NK-92 (cell line): ENCODE results near the gene CEP57.
"Not testable (repeated sequence)": the region's sequence is repeated elsewhere in the genome, so short reads cannot be mapped to it uniquely, and the experiment has no call there.

ENCODE experiments used
- DNase-seq: peaks from one replicate; lab custom pipeline; 2025; ENCODE audit not compliant: unreplicated experiment; lab: John Stamatoyannopoulos, UW

The CEP57 gene

DNA sequence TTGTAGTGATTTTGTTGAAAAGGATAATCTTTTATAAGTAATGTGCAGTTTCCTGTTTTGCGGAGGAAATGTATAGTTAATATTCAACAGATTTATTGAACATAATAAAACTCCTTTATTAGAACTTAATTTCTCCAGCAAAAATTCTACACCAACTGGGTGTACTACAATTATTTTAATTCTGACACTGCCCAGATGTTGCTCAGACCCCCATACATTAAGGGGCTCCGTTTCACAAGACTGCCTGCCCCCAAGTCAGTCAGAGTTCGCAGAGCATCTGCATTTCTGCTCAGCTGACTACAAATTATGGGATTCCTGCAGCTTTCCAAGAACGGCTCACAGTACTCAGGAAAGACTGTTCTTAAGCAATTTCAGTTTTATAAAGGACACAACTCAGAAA lies 6.2 kb downstream of the CEP57 start:
- no peak for DNase-seq

- DNase-seq = no peak
These were observed 9.2 kb downstream of the CEP57 start for GRCh38 chr11:95799546-95799945.

DNA sequence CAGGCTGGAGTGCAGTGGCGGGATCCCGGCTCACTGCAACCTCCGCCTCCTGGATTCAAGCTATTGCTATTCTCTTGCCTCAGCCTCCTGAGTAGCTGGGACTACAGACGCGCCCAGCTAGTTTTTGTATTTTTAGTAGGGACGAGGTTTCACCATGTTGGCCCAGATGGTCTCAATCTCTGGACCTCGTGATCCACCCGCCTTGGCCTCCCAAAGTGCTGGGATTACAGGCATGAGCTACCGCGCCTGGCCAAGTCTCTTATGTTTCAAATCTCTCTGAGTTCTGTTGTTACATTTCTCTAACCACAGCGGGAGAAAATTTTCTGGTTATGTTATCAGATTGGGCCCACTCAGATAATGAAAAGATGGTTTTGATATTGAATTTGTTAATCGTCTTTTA lies 10.1 kb downstream of the CEP57 start:
- DNase-seq = no peak

- no peak for DNase-seq
These were observed 12.5 kb downstream of the CEP57 start for GRCh38 chr11:95802806-95803205.

GRCh38 chr11:95803973-95804372 lies 13.7 kb downstream of the CEP57 start:
- no peak for DNase-seq

- DNase-seq = no peak
These were observed 15.6 kb downstream of the CEP57 start for GRCh38 chr11:95805869-95806268.

DNA sequence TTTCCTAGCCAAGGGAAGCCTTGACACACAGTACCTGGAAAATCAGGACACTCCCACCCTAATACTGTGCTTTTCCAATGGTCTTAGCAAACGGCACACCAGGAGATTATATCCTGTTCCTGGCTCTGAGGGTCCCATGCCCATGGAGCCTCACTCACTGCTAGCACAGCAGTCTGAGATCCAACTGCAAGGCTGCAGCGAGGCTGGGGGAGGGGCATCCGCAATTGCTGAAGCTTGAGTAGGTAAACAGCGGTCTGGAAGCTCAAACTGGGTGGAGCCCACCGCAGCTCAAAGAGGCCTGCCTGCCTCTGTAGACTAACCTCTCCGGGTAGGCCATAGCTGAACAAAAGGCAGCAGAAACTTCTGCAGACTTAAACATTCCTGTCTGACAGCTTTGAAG lies 16.2 kb downstream of the CEP57 start:
- DNase-seq = not testable (repeated sequence)

- not testable (repeated sequence) for DNase-seq
These were observed 20.8 kb downstream of the CEP57 start for GRCh38 chr11:95811052-95811451.

DNA sequence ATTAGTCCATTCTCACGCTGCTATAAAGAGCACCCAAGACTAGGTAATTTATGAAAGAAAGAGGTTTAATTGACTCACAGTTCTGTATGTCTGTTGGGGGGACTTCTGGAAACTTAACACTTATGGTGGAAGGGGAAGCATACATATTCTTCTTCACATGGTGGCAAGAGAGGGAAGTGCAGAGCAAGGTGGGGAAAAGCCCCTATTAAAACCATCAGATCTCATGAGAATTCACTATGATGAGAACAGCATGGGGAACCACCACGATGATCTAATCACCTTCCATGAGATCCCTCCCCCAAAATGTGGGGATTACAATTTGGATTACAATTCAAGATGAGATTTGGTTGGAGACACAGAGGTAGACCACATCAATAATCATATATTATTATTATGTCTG lies 25.7 kb downstream of the CEP57 start:
- DNase-seq = no peak

DNA sequence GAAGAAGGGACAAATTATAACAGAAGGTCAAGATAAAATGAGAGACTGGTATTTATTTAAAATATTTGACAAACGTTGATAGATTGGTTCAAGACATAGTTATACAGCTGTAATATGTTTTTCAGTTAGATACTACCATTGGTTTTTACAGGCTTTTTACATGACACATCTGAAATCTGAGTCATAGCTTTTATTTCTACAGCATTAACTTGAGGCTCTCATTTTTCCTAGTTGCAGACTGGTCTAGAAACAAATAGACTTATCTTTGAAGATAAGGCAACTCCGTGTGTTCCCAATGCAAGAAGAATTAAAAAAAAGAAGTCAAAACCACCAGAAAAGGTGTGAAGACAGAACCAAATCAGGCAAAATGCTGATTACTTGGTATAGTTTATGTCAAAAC lies 31.3 kb downstream of the CEP57 start:
- no peak for DNase-seq

DNA sequence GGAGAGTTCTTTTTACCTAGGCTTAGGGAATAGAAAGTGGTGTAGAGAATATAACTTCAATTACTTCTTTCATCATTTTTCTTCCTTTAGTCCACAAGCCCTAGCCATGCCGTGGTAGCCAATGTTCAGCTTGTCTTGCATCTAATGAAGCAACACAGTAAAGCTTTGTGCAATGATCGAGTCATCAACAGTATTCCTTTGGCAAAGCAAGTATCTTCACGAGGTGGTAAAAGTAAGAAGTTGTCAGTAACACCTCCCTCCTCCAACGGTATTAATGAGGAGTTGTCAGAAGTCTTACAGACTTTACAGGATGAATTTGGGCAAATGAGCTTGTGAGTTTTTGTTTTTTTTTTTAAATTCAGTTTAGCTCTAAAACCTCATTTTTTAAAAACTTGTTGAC lies 37.4 kb downstream of the CEP57 start:
- no peak for DNase-seq

- DNase-seq = no peak
These were observed 39.4 kb downstream of the CEP57 start for GRCh38 chr11:95829580-95830259.

GRCh38 chr11:95831198-95831883 lies 41.0 kb downstream of the CEP57 start:
- no peak for DNase-seq

DNA sequence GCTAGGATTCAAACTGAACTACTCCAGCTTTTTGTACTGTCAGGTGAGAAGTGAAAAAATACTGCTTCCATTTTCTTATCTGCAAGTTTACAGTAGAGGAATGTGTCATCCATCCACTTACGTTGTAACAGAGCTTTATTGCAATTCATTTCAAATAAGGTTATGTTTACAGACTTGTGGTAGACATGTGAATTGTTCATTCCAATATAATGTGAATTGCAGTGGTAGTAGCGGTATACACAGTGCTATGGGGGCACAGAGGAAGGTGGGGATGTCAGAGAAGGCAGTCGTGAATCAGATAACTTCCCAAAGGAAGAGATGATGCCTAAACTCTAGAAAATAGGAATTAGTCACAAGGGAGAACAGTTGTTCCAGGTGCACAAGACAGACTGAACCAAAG lies 42.5 kb downstream of the CEP57 start:
- DNase-seq = no peak

GRCh38 chr11:95833378-95833777 lies 43.1 kb downstream of the CEP57 start:
- no peak for DNase-seq

DNA sequence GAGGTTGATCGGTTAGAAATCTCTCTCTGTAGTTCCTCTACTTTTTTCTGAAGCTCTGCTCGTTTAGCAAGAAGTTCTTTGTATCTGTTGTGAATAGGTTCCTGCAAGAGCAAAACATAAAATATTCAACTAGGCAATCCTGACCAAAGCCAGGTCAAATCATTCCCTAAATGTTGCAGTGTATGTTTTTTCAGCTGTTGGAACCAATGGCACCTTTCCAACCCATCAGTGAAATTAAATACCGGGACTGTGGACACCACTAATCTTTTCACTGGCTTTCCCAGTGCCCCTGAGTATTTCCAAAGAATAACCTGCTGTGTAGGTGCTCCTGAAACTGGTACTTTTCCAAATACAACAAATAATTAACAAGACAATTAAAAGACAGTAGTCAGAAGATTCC lies 45.1 kb downstream of the CEP57 start:
- no peak for DNase-seq

DNA sequence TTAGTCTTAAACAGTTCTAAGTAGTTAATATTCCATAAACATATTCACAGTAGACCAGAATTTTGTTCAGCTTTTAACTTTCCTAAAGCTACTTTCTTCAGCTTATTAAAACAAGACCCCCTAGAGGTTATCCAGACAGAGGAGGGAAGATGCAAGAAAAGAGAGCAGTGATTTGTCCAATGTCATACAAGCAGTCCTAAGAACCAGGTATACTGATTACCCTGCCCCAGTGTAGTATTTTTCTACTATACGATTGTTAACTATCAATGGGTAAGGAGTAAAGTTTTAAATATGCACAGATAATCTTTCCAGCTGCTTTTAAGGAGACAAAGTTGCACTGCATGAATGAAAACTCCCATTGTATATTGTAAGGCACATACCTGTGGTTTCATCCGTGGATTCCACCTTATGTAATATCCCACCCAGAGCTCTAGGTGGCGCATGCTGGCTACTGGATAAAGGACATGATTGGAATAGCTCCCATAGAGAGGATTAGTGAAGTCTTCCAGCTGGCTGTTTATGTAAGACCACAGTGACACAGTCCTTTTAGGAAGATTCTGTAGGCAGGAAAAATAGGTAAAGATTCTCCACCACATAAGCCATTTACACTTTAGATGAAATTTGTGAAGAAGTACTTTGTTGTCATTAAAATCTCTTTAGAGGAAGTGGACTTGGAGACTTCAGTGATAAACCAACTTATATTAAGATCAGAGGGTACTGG lies 45.6 kb downstream of the CEP57 start:
- no peak for DNase-seq

GRCh38 chr11:95845167-95845566 lies 54.9 kb downstream of the CEP57 start:
- no peak for DNase-seq

- no peak for DNase-seq
These were observed 59.0 kb downstream of the CEP57 start for GRCh38 chr11:95849087-95849825.

DNA sequence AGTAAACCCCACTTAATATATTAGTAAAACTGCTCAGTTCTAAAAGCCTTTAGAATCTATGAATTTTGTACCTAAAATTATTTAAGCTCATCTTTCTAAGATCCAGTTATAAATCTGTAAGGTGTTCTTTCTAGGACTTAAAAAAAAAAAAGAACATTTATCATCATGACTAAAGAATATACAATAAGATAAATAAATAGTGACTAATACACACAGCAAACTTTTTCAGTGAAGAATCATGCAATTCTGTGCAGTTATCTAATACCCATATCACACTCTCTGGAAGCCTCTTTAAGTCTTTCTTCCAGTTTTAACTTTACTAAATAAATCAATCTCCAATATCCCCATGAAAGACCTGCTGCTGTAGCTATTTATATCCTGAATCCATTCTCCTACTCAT lies 59.8 kb downstream of the CEP57 start:
- DNase-seq = no peak

DNA sequence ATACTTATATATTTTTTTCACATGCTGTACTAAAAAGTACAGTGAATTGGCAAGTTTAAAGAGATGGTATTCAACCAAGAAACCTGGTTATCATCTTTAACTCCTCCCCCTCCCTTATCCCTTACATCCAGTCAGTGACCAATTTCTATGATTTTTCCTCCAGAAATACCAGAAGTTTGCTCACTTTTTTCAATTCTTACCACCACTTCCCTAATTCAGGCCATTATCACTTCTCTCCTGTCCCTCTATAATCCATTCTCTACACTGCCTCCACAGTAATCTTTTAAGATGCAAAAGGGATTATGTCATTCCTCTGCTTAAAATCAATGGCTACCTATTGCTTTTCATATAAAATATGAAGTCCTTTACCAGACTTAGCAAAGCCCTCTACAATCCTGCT lies 62.8 kb downstream of the CEP57 start:
- no peak for DNase-seq

DNA sequence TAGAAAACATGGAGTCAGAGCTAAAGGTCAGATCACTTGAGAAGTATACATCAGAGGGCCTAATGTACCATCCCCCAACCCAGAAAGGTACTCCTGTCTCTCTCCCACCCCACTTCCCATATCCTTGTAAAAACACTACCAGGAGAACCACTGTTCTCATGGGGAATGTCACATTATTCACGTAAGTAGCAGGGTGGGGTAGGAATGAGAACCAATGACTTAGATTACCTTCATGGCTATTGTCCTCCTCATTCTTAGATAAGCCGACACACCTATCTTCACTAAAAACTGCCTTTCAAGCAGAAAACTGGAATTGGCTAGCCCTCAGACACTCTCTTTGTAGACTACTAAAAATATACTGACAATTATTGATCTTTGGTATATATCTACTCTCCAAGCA lies 63.6 kb downstream of the CEP57 start:
- no peak for DNase-seq
